GM19455 (cell line): Measurements from ENCODE around the gene CDK5RAP1.

Source experiments
- ATAC-seq: cut with Tn5 transposase; IDR thresholded peaks from one replicate; pipeline ENCODE4 v1.9.1; 2021; ENCODE audit not compliant: unreplicated experiment

Gene CDK5RAP1

GRCh38 chr20:33336375-33336774, 64.9 kb downstream of the CDK5RAP1 start:
- ATAC-seq = no peak

- ATAC-seq = no peak
Measured at GRCh38 chr20:33334111-33334510, 67.2 kb downstream of the CDK5RAP1 start.

- no peak for ATAC-seq
Measured at GRCh38 chr20:33333616-33334015, 67.7 kb downstream of the CDK5RAP1 start.

GRCh38 chr20:33332905-33333456, 68.3 kb downstream of the CDK5RAP1 start:
- no peak for ATAC-seq

- no peak for ATAC-seq
Measured at GRCh38 chr20:33328157-33329137, 72.9 kb downstream of the CDK5RAP1 start.

GRCh38 chr20:33325350-33325749, 76.0 kb downstream of the CDK5RAP1 start:
- ATAC-seq = no peak

GRCh38 chr20:33323236-33323635, 78.1 kb downstream of the CDK5RAP1 start:
- no peak for ATAC-seq

- no peak for ATAC-seq
Measured at GRCh38 chr20:33322456-33322855, 78.9 kb downstream of the CDK5RAP1 start.

- no peak for ATAC-seq
Measured at GRCh38 chr20:33320006-33320405, 81.3 kb downstream of the CDK5RAP1 start.

- no peak for ATAC-seq
Measured at GRCh38 chr20:33318096-33318429, 83.3 kb downstream of the CDK5RAP1 start.

- no peak for ATAC-seq
Measured at GRCh38 chr20:33317424-33318095, 83.8 kb downstream of the CDK5RAP1 start.

- ATAC-seq = no peak
Measured at GRCh38 chr20:33316958-33317357, 84.4 kb downstream of the CDK5RAP1 start.

- ATAC-seq = no peak
Measured at GRCh38 chr20:33316343-33316742, 85.0 kb downstream of the CDK5RAP1 start.

- no peak for ATAC-seq
Measured at GRCh38 chr20:33313686-33314314, 87.5 kb downstream of the CDK5RAP1 start.

GRCh38 chr20:33312583-33312982, 88.7 kb downstream of the CDK5RAP1 start:
- no peak for ATAC-seq

- ATAC-seq = no peak
Measured at GRCh38 chr20:33311996-33312395, 89.3 kb downstream of the CDK5RAP1 start.

- no peak for ATAC-seq
Measured at GRCh38 chr20:33311011-33311410, 90.3 kb downstream of the CDK5RAP1 start.

GRCh38 chr20:33310327-33310899, 90.9 kb downstream of the CDK5RAP1 start:
- ATAC-seq = no peak

GRCh38 chr20:33309631-33310030, 91.7 kb downstream of the CDK5RAP1 start:
- ATAC-seq = no peak
